Posterior vena cava (tissue), 2 donors: ENCODE measurements around the gene PTGER4. TPM values are rescaled to one million over a fixed set of nuclear protein-coding genes. Genes with fewer than 3 reads are reported as not detected.

Experiments
- DNase-seq: peaks from one replicate; pipeline ENCODE4 v3.0.0-alpha.2; 2020; ENCODE audit warnings: low spot score
- intact Hi-C, 2 donors: fragments of 100-400 bp; cut with DNase I; formaldehyde crosslinking; loops; one replicate each; pipeline versions ENCODE4 v1.14.1 to v1.14.2; 2022 to 2023
- total RNA-seq, 2 donors: library from RNA; stranded (reverse); fragmentation: NEBNext Ultra II Directional; extraction: Animal tissue kit (Norgen Biotek cat#: 25700); gene quantifications; one replicate each; pipeline ENCODE4 v1.2.1, GENCODE V29; 2021
- donor health status: DM: yes; HTN: yes; CAD: no.
- donor health status: DM: yes; HTN: yes; CAD: no.

Gene PTGER4
- total RNA-seq, 2 donors from 2014 or later: 10.1 to 12.1 TPM

DNA sequence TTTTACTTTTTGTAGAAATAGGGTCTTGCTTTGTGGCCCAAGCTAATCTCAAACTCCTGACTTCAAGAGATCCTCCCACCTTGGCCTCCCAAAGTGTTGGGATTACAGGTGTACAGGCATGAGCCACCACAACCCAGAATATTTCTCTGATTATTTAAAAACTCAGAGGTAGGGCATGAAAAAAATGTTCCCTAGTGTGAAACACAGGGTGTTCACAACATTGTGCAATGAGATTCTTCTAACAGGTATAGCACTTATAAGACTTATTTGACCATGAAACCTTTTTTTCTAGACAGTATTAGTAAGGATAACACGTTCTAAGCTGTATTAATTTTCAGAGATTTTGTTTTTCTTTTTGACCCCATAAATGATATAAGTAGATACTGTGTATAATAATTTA lies 13.1 kb upstream of the PTGER4 start:
- no peak for DNase-seq
- intact Hi-C loops: no loop called here

DNA sequence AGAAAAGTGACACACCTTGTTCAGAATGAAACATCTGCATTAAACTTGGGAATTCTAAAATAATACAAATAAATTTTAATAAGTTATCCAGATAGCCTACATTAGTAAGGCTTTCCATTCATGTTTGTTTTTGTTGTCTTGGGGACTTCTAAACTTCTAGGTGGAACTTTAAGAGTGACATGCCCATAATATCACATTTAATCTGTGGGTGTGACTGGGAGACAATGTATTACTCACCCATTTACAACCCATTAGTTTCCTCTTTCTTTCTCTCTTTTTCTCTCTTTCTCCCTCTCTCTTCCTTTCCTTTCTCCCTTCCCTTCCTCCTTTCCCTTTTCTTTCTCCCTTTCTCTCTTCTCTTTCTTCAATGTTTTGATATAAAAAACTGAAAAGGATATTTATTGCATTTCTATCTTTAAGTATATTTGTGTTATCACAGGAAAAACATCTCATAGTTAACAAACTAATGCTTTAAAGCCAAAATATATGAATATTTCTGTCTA lies 12.5 kb upstream of the PTGER4 start:
- DNase-seq: no peak
- intact Hi-C loops: no loop called here

DNA sequence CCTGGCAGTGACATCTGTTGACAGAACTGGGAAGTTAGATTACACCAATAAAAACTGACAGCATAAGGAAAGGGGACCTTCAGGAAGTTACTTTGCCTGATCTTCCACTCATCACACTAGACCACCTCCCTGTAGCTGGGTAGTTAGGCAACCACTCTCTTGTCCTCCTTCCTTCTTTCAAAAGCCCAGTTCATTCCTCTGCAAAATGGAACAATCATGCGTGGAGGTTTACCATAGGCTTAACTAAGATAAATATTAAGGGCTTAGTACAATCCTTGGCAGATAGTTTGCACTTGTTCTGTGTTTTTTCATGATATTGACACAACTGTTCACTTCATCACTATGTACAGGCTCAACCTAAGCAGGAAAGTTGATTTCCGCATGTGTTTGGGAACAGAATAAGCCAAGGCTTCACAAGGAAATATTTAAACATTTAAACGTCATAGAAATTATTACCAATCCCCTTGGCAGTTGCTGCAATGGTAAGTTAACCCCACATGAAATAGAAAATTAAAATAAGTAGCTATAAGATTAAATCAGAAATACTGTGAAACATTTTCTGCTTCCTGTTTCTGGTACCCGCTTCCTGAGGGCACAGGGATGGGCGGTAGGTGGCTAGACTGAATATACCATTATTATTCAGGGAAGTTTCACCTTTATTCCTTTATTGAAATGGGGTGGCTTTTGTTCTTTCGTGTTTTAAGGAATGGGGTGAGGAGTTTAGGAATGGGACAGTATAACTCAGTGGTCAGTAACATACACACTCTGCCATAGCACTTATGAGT lies 9.9 kb upstream of the PTGER4 start:
- DNase-seq: no peak
- intact Hi-C loops: no loop called here

DNA sequence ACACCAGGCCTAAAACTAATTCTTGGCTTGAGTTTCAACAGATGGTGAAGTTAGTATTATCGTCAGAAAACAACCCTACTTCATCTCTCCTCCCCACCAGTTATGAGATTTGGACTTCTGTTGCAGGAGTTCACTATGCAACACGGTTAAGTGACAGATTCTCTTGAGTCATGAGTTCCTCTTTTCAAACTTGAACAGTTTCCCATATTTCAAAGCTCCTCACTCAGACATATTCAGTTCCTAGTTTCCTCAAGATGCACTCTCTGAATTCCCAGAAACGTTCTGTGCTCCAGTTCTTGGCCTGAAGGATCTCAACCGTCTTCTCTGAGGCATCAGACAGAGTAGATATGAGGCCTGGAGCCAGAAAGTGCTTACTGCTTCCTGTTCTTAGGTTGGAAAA lies 7.3 kb upstream of the PTGER4 start:
- intact Hi-C loops: no loop called here
- no peak for DNase-seq

DNA sequence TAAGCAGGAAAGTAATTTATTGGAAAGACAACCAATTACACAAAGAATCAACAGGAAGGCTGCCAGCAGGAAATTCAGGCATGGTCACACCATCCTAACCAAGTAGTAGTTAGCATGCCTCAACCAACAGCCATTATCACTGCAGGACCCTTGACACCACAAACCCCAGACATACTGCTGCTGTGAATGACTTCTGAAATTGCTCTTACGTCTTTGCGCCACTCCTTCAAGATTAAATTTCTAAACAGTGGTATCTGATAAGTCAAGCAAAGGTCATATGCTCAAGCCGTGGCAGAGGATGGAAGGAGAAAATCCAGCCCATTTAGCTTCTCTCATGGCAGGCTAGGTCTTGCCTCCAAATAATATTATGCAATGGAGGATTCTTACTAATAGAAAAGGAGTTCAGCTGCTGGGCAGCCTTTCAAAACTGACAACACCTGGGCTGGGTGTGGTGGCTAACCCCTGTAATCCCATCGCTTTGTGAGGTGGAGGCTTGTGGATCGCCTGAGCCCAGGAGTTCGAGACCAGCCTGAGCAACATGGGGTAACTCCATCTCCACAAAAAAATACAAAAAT lies 5.0 kb upstream of the PTGER4 start:
- no peak for DNase-seq
- intact Hi-C loops: no loop called here

DNA sequence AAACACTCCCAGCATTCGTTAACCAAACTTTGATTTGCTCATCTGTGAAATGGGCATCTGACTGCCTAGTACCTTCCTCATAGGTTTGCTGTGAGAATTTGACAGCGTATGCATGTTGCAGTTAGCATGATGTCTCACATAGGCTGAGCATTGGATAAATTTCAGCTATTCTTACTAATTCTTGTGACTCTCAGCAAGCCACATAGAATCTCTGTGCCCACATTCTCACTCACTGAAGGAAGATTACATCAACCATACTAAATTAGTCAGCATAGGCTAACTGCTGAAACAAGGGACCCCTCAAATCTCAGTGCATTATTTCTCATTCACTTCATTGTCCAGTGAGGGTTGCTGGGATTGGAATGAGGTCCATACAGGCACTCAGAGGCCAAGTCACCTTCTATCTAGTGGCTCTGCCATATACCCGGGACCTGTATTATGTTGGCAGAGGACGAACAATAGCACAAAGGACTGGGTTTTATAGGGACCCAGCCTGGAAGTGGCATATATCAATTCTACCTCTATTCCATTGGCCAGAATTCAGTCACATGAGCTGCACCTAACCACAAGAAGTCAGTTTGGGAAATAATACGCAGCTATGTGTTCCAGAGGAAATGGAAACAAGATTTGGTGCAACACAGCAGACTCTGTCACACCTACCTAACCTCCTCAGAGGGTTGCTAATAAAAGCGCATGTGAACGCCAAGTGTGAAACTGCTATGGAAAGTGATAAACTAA lies 4.2 kb upstream of the PTGER4 start:
- intact Hi-C loops: no loop called here
- DNase-seq: no peak

DNA sequence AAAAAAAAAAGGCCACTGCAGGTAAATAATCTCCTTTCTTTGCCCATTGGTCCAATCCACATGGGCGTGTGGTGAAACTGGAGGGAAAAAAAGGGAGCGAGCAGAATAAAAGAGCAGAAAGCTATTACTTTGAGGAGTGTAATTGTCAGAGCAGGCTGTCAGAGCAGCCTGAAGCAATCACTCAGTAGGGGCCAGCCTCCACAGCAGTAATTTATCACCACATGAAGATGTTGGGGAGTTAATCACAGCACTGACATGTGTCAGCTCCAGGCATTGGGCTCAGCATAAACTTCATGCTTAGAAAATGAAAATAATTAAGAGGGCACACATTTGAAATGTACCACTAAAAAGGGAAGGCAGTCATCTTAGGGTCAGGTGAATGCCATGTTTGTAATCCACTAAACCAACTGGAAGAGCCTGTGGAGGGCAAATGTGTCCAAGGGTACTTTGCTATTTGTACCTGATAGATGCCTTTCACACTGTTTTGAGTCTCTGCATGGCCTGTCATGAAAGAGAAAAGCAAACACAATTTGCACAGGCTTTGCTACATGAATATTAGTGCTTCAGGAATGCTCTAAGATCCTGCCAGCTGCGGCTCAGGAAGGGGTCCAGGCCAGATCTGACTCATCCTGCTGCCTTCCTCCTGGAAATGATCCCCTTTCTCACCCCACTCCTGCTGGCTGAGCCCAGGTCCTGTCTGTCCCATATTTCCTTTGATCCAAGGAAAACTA lies 2.9 kb upstream of the PTGER4 start:
- DNase-seq: no peak
- intact Hi-C loops: no loop called here

DNA sequence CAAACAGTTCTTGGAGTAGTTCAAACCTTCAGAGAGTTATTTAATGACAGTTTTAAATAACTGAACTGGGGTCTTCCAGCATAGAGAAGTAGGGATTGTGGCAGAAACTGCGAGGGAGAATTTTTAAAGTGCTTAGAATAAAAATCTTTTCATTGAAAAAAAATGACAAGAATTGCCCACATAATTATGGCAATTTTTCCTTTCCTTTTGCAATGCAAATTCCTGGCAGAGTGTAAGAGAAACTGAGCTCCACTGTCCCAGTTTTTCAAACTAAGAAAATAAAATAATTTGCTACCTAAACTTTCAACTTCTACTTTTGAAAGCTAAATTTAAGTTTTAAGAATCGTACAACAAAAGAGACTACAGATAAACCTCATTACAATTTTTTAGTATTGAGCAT lies 2.3 kb upstream of the PTGER4 start:
- DNase-seq: no peak
- intact Hi-C loops: no loop called here

DNA sequence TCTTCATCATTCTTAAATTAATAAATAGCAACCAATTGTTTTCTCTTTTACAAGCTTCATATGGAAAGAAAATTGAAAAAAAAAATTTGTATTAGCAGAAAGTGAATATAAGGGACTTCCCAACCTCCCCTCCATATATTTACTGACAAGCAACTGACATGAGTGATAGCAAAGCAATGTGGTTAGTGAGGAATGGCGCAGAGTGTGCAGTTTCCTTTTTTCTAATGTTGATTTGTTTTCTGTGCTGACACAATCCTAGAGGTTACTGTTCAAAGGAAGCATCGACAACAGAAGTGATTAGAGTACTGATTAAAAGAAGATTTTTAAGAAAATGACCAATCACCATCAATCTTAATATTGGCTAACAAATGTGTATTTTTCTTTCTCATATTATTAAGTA lies 1.7 kb upstream of the PTGER4 start:
- no peak for DNase-seq
- intact Hi-C loops: no loop called here

DNA sequence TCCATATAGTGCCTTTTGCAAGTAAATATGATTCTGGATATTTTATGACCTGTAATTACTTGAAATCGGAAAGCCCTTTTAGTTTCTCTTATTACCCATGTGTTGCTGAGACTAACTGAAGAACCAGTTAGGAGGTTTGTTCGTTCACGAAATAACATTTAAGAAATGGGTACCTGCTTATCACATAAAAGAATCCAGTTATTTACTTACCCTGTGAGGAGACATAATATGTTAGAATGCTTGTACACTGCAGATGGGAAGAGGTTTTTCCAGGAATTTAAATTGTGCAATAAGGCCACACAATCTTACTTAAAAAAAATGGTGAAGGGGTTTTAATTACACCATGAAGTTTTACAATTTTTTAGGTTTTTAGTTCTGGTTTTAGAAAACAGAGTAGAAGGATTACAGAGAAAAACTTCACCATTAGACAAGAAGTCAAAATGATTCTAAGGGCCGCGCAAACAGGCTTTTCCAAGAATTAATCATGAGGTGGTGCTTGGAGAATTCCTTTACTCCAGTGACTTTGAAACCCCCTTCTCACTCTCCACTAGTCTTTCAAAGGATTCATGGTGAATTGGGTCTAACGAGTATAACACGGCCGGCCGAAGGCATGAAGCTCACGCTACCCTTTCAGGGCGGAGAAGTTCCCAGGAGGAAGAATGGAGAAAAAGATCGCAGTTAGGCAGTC lies 1.1 kb upstream of the PTGER4 start:
- intact Hi-C loops: no loop called here
- no peak for DNase-seq

DNA sequence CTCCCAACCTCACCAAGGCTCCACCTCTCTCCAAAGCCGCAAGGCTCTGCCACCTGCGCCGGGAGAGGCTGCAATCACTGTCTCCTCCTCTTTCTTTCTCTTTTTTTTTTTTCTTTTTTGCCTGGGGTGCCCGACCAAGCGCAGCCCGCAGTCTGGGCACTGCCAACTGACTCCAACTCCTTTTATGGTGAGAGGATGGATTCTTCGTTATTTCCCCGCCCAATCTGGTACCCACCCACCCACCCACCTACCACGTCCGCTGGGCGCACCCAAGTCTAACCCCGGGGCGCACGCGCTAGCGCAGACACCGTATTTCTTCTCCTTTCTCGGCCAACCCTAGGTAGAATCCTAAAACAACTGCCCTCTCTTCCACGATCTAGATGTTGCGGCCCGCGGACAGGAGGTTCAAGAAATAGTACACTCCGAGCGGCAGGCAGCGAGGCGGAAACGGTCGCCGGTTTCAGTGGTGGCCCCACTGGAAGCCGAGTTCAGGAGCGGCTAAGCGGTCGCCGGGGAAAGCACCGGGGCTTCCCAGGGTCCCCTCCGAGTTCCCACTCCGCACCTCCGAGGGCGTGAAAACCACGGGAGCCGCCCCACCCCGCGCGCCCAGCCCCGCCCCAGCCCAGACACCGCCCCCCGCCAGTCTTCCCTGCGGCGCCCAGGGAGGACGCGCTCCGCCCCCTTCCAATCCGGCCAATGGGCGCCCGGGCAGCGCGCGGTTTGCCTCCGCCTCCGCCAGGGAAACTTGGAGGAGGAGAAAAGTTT lies 385 bp upstream of the PTGER4 start:
- intact Hi-C loops: no loop called here
- peak; percentile 98 for DNase-seq

DNA sequence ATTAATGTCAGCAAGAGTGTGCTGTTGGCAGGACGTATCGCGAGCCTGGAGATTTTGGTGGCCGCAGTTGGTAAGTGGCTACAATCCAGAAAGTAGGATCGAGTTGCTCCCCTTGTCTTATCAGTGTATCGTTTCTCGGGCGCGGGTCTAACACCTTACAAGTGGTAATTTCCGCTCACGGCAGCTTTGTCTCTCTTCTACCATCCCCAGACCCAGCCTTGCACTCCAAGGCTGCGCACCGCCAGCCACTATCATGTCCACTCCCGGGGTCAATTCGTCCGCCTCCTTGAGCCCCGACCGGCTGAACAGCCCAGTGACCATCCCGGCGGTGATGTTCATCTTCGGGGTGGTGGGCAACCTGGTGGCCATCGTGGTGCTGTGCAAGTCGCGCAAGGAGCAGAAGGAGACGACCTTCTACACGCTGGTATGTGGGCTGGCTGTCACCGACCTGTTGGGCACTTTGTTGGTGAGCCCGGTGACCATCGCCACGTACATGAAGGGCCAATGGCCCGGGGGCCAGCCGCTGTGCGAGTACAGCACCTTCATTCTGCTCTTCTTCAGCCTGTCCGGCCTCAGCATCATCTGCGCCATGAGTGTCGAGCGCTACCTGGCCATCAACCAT lies 1.1 kb downstream of the PTGER4 start:
- intact Hi-C loops: loop anchor here (1.0 to 10.0 kb wide), 2 partner anchors 735 to 1096 kb away; no protein-coding TSS in a partner anchor
- DNase-seq: no peak

DNA sequence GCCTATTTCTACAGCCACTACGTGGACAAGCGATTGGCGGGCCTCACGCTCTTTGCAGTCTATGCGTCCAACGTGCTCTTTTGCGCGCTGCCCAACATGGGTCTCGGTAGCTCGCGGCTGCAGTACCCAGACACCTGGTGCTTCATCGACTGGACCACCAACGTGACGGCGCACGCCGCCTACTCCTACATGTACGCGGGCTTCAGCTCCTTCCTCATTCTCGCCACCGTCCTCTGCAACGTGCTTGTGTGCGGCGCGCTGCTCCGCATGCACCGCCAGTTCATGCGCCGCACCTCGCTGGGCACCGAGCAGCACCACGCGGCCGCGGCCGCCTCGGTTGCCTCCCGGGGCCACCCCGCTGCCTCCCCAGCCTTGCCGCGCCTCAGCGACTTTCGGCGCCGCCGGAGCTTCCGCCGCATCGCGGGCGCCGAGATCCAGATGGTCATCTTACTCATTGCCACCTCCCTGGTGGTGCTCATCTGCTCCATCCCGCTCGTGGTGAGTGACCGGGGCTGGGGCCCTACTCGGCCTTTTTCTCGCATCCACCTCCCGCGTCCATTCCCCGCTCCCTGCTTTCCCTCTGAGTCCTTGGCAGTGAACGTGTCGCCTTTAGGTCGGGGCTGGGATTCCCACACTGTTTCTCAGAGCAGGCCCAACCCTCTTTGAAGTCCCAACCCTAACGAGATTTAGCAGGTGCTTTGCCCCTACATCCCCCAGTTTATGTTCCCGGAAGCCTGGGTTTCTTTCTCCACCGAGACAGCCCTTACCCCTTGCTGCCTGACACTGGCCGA lies 1.8 kb downstream of the PTGER4 start:
- intact Hi-C loops: loop anchor here (1.0 to 10.0 kb wide), 2 partner anchors 735 to 1097 kb away; no protein-coding TSS in a partner anchor
- DNase-seq: peak; percentile 85

DNA sequence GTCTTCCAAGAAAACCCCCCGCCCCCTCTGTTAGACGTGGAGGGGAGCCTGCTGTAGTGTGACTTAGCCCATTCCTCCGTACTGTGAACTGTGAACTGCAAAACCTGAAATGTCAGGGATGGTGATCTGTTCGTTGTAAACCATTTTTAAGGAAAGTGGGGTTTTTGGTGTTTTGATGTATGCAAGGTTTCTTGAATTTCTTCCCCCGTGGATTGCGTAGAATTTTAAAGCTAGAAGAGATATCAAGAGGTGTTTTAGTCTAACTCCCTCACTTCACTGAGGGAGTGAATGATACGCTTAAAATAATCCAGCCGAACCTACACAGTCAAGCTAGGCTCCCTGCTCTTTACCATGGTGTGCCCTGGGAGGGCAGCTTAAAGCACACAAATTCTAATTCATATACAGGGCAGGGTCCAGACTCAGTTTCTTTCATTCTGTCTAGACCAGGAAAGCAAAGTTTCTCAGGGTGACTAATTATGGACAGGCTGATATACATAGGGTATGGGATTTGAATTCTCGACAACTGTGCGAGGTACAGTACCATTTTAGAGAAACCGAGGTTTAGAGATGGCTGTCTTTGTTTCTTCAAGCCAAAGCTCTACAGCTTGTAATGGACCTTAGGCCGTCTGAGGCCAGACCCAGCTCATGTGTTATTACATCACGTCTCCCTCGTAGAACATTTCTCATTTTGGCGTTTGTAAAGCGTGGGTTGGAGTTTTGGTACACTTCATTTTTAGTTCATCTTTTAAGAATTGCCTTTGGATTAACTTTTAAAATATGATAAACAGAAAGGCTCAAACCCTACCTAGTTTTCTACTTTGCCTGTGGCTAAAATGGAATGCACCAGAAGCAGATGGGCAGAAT lies 2.7 kb downstream of the PTGER4 start:
- intact Hi-C loops: loop anchor here in 1 of 2 donors (10.0 kb wide), 1 partner anchor 1098 kb away; no protein-coding TSS in a partner anchor
- no peak for DNase-seq

DNA sequence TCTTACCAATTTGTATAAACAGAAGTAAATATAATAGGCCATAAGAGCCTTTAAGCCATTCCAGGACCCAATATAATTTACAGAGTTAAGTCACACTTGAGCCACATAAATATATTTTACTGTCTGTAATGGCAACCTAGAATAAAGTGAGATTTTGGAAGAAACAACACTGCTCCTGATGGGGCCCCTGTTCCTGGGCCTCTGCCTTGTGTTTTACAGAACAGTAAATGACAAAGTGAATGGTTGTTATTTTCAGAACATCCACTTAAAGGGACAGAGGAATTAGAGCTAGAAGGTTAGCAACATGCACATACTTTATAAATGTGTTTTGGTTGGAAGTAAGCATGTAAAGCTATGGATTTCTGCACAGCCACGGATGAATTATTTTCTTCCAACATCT lies 3.6 kb downstream of the PTGER4 start:
- no peak for DNase-seq
- intact Hi-C loops: loop anchor here in 1 of 2 donors (10.0 kb wide), 1 partner anchor 1099 kb away; no protein-coding TSS in a partner anchor

DNA sequence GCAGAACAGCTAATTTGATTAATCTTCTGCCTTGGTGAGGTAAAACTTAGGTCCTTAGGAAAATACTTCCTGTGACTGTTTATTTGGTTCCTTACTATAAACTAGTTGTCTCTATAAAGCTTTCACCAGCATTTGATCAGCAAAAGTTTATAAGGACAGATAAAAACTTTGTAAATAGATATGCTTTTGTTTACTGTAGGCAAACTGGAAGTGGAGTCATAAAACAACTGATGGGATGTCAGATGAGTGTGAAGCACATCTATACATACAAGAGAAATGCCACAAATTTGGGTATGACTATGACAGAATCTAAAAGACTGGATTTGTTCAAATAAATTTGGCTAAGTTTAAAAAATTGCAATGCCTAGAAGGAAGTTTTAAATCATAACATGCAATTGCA lies 5.5 kb downstream of the PTGER4 start:
- DNase-seq: no peak
- intact Hi-C loops: loop anchor here in 1 of 2 donors (10.0 kb wide), 1 partner anchor 1100 kb away; no protein-coding TSS in a partner anchor
